HL-60/S4 treated with phorbol 12-myristate 13-acetate at 8.2 ng/mL for 4 days and 3 days (cell line): ENCODE measurements around the gene PCDHB1.

ENCODE experiments used
- in situ Hi-C: fragments of 300-500 bp; cut with MboI; formaldehyde crosslinking; loops from 2 replicates; pipeline ENCODE4 v1.15.0; 2022; ENCODE audit warnings: low sequenced_read_pairs

The PCDHB1 gene

DNA sequence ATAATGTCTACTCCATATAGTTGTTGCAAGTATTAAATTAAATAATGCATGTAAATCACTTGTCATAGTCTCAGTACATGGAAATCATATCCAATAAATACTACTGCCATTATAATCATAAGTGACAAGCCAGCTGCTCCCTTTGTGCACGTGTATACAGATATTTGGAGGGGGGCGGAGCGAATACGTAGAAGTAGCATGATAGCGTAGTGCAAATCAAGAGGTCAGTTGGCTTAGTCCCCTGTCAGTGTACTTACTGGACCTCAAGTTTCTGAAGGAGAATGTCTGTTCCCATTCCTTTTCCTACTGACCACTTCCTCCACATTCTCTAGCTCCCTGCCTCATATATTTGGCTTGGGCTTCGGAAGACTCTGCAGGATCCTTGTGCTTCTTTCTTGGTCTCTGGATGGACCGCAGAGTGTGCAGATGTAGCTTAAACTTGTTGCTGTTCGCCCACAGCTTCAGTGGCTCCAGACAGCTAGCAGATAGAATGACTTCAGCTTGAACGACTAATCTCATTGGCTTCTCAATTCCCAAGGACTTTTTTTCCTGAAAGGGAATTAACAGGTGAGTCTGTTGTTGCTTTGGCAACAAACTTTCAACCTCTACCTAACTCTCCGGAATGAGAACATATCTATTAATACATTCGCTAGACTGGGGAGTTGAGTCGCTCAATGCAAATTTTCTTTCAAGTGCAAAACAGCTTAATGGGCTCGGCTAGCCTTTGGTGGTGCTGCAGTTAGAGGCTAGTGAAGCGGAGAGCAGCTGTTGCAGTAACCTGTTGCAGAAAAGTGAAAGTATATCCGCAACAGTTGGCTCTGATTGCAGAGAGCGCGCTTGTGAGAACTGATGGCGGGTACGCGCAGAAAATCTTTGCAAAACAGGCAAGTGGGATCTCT, at the start of gene PCDHB1:
TSS of gene PCDHB1 (plus strand) at position 753 of the 899 bp plus-strand sequence. CDS start at position 850, 97 bp downstream.
- in situ Hi-C loops = no loop called here

- in situ Hi-C loops = no loop called here
Observed at GRCh38 chr5:141001446-141001843, 49.7 kb upstream of the PCDHB1 start.

DNA sequence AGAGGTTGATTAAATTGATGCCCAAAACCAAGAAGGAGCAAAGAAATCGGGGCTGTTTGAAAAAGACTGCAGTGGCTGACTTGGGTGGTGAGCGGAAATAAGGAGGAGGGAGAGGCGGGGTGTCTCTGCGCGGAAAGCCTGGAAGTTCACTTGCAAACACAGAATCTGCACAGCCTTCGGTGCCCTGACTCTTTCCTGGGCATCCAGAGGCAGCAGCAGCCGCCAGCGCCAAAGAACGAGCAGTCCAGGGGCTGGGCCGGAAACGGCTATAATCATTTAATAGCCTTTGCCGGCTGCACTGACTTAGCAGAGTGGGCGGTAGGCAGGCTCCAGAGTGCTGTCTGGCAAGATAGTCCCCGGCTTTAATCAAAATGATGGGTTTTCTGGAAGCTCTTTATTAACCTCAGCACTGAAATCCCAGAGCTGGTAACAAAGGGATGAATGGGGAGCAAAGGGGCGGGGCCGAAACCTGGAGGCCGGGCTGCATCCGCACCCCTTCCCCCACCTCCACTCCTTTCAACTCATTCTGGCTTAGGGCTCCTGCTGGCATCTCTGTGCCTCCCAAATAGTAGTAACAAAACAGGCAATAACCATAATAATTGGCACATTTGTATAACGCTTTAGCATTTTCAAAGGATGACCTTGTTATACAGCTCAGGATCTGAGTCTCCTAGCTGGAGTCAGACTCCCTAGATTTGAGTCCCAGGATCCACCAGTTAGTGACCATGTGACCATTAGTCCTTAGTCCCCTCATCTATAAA, 49.1 kb upstream of the PCDHB1 start:
- in situ Hi-C loops = no loop called here

GRCh38 chr5:141002605-141002965, 48.6 kb upstream of the PCDHB1 start:
- in situ Hi-C loops = no loop called here

DNA sequence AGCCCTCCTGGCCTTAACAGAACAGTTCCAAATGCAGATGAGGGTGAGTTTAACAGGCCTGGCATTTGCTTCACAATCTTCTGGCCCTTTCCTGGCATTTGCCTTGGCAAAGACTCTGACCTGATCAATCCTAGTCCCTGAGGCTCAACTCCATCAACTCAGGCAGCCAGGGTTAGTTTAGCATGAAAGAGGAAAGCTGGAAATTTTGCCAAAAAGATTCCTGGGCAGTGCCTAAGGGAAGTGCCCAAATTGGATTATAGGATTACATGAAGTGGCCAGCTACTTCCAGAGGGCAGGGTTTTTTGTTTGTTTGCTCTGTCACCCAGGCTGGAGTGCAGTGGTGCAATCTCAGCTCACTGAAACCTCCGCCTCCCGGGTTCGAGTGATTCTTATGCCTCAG, 48.1 kb upstream of the PCDHB1 start:
- in situ Hi-C loops = no loop called here

DNA sequence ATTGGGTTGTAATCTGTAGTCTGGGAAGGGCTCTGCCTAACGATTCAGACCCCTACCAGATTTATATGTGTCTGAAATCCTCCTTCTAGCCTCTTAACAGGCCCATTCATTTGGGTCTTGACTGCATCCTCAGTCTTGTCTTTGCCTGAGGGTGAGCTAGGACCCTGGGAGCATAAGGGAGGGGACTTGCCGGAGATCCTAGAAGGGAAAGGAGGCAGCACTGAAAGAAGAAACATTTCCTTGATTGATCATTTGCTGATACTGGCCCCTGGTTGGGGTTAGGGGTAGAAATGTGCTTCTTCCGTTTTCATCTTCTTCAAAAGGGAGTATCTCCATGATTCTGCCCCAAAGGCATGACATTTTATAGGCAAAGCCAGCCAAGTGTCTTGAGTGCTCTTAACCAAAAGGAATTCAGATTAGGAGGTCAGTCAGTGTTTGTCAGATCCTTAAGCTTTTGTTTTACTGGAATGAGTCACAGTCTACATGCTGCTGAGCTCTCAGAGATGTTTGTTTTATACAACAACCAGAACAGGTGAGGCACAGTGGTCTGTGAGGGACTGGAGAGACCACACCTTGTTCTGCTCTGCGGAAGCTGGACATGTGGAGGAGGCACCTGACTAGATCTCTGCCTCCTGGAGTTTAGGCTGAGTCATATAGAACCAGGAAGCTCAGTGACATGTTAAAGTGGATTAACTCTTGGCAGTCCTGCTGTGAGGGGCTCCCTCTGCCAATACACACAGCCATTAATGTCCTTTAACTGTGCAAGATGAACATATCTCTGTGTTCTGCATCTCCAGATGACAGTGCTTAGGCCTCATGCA, 47.2 kb upstream of the PCDHB1 start:
- in situ Hi-C loops = no loop called here

DNA sequence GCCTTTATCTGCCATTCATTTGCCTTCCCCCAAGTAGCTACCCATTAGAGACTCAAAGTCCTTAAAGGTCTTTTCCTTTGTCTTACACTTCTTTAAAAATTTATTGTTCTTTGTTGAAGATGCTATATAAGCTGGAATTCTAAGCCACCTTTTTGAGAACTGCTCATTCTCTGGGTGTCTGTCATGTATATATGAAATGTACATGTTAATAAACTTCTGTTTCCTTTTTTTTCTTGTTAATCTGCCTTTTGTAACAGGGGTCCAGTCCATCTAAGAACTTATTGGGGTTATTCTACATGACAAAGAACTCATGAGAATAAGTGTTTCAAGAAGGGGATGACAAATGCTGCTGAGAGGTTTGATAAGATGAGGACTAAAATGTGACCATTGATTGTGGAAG, 43.4 kb upstream of the PCDHB1 start:
- in situ Hi-C loops = no loop called here

DNA sequence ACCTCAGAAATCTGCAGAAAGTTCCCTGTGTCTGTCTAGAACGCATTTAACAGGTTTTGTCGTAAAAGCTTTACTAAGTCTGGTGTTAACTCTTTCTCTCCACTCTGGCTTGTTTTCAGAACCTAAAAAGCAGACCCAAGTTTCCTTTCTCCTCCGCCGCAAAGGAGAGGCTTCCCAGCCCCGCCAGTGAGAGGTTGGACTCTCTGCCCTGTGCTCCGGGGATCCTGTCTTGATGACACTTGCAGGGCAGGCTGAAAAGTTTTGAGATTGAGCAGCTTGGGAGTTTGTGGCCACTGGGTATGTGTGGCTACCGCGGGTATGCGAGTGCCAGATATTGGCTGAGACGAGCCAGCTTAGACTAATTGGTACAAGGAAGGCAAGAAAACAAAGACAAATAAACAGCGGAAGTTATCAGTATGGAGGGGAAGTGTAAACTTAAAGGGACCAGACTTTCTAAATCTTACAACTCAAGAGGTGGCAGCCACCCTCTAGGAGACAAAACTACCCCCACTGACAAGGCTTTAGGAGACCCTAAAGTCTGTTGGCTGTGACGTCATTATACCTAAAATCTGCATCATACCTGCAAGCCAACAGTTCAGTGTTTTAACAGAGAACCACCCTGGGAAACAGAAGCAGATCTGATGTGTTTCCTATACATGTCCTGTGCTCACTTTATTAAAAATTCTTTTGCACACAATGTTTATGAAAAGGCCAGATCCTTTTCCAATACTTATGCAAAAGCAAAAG, 41.0 kb upstream of the PCDHB1 start:
- in situ Hi-C loops = no loop called here

DNA sequence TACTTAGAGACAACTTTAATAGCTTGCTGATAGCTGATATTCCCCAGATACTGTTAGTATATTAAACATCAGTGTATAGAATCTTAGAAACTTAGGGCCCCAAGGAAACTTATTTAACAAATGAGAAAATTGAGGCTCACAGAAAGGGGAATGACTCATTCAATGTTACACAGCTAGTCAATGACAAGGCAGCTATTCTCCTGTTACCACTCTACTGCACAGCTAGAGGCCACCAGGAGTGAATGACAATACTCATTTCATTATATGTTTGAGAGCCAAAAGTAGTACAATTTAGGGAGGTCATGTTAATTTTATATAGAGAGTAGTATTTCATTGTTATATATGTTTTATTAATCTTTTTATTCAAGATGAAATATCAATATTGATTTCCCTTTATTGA, 33.2 kb upstream of the PCDHB1 start:
- in situ Hi-C loops = no loop called here

GRCh38 chr5:141022384-141022783, 28.8 kb upstream of the PCDHB1 start:
- in situ Hi-C loops = no loop called here

GRCh38 chr5:141031006-141031405, 20.2 kb upstream of the PCDHB1 start:
- in situ Hi-C loops = no loop called here

DNA sequence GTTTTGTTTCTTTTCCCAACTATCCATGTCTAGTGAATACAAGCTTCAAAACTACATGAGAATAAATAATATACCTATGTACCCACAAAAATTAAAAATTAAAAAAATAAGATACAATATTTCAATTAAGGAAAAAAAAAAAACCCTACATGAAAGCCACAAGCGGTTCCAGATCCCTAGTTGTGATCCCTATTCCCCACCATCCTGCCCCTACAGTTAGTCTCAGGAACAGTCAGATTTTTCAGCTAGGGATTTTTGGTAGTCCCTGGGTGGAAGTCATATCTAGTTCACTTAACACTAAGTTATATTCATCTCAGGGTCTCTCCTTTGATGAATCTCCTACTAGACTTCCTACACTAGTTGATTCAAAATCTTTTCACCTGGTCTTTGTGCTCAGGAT, 18.5 kb upstream of the PCDHB1 start:
- in situ Hi-C loops = no loop called here

- in situ Hi-C loops = no loop called here
Observed at GRCh38 chr5:141039061-141039460, 12.1 kb upstream of the PCDHB1 start.

DNA sequence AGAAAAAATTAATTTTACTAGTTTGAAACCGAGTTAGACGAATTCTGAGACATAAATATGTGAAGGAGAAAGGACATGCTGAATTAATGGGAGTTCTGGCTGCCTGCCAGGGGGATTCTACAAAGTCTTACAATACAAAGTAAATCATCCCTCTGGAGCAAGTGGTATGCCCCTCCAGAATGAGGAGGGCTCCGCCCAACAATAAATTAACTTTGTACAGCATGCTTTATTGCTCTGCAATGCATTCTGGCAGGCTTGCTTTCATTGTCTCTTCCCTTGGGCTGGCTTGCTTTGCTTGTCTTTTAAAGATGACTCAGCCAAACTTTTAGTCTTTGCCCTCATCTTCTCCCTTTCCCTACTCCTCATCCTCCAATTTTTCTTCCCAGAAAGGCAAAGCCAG, 11.7 kb upstream of the PCDHB1 start:
- in situ Hi-C loops = no loop called here

DNA sequence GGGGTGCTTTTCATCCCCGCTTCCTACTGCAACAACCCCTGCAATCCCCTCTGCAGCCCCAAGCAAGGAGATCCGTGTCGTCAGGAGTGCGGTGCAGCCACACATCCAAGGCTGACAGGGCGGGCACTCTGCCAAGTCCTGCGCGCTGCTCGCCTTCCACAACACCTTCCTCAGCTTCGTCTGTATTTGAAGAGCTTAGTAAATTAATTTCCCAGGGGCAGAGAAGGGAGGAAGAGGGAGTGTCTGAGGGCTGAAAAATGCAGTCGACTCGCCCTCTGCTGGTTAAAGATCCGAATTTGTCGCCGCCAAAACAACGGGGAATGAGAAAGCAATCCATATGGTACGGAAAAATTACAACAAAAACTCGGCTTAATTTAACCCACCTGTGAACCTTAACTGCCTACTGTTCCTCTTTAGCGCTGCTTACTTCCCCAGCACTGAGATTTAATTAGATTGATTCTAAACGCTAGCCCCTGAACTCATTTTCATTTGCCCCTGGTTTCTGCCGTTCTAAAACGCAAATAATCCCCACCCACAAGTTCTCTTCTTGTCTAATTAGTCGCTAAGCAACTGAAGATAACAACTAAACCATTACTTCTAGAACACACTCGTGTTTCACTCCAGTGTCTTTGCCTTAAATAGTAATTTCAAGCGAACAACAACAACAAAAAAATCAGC, 10.9 kb upstream of the PCDHB1 start:
- in situ Hi-C loops = no loop called here

GRCh38 chr5:141040771-141041426, 10.3 kb upstream of the PCDHB1 start:
- in situ Hi-C loops = no loop called here

DNA sequence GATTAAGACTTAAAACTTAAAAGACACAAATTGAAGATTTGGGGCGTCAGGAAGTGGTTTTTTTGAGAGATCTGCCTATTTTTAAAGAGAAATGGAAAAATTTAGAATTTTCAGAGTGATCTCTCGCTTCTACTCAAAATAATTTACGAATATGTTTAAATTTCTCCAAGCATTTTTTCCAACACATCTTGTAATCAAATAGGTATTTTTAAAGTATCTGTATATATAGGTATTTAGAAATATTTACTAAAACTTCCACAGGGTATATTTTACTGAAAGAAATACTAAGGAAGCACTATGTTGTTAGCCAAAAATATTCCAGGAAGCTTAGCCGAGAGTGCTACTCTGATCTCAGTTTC, 9.8 kb upstream of the PCDHB1 start:
- in situ Hi-C loops = no loop called here

DNA sequence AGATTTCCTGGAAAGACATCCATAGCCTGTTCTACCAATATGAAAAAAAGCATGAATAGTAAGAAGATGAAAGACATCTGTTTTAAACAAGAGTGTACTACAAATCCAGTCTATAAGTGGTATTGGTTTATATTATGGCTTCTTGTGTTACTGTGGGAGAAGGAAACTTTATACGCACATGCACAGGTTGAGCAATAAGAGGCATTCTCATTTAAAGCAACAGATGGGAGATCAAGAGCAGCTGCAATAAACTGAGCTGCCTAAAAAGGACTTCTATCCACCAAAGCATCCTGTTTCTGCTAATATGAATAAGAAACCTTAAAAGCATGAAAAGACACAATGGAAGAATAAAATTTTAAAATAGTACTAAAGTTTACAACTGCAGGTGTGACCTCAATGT, 8.6 kb upstream of the PCDHB1 start:
- in situ Hi-C loops = no loop called here

DNA sequence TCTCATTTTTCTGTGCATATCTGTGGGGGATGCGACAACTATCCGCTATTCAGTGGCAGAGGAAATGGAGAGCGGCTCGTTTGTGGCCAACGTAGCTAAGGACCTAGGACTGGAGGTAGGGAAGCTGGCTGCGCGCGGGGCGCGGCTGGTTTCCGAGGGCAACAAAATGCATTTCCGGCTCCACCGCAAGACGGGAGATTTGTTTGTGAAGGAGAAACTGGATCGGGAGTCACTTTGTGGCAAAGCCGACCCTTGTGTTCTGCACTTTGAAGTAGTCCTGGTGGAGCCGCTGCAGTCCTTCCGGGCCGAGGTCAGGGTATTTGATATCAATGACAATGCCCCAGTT, 320 bp downstream of the PCDHB1 start:
- in situ Hi-C loops = no loop called here

DNA sequence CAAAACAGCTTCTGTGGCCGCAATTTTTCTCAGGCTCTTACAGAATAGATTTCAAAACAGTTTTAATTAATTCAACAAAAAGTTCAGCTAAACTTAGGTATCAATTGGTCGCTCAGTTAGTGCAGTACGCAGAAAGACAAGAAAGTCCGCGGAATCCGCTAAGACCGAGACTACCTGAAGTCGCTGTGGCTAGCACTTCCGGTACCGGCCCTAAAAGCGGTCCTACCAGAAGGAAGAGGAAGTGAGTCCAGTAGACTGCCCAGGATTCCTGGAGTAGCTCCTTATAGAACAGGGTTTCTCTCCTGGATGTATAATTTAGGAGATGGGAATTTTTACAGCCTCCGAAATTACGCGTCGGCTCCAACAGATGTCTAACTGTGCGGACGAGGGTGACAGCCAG, 26.7 kb downstream of the PCDHB1 start:
- in situ Hi-C loops = no loop called here
